ENCODE measurements around the gene DOK1. TPM values are rescaled to one million over a fixed set of nuclear protein-coding genes. Genes with fewer than 3 reads are reported as not detected.

DOK1 gene
- total RNA-seq (2014; rRNA removed; shearing (Covaris generic)), result 13.6 and 14.4 TPM in 2 replicates

GRCh38 chr2:74553892-74554819 is at the start of gene DOK1, which contains the start of gene LOXL3:
DOK1 (plus strand) TSS chr2:74554720; CDS start chr2:74554755, 35 bp downstream.
LOXL3 (minus strand) TSS chr2:74553942; CDS start chr2:74552634, 1,308 bp downstream.
- Histone ChIP-seq H3K27me3 (replicated peaks) (no peaks in the 10 kb centered on the region), H3K27ac (peak within 1 kb of the TSS; percentile 98), H3K9me3 (replicated peaks) (0 out of 2 replicates have a peak, but pooled peaks cover 5% of the 10 kb centered on the region), H3K36me3 (peaks cover 21% of the 10 kb centered on the region), H3K4me3 (peak within 1 kb of the TSS; percentile 65), H3K4me1 (replicated peaks) (peaks cover 24% of the 10 kb centered on the region)
- peak; percentile 95 to 96 for DNase-seq (ENCODE audit: low read depth in 1 of 2, low spot score in 2 of 2)

DNA sequence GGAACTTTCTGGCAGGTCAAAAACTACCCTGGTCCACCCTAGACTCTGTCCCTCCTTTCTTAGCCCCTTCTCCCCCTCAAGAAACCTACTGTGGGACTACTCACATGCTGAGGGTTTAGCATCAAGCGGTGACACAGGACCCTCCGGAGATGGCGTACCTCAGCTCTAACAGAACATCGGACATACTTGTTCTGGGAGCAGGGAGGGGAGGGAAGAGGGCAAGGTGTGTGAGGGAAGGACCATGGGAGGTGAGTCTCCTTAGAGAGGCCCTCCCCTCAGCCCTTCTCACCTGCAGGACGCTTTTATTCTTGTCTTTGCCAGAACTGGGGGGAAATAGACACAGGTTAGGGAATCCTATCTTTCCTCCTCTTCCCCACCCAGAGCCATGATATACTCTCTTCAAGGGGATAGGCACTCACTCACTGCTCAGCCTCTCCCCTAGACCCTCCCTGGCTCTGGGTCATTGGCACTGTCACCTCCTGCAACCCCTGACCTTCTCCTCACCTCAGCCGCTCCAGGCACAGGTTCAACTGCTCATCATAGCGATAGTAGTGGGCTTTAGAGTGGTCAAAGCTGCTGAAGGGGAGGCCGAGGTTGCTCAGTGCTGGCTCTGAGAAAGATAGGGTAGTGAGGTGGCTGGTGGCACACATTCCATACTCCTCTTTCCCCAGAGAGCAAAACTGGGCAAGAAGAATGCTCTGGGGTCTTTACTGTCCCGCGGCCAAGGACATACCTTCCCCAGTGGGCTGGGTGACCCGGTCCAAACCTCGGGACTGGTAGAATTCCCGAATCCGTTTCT is 48.9 kb upstream of the DOK1 start:
- no peaks in the 10 kb centered on the region for H3K9me3 ChIP-seq (replicated peaks)
- peaks cover 37% of the 10 kb centered on the region for H3K4me1 ChIP-seq (replicated peaks)
- H3K27me3 ChIP-seq (replicated peaks), result peaks cover 2% of the 10 kb centered on the region; the same call in 1 of the 2 replicates
- no peak overlapping the region for H3K4me3 ChIP-seq
- DNase-seq (ENCODE audit: low read depth in 1 of 2, low spot score in 2 of 2), result no peak
- peaks cover 31% of the 10 kb centered on the region for H3K36me3 ChIP-seq
- no peak overlapping the region for H3K27ac ChIP-seq

DNA sequence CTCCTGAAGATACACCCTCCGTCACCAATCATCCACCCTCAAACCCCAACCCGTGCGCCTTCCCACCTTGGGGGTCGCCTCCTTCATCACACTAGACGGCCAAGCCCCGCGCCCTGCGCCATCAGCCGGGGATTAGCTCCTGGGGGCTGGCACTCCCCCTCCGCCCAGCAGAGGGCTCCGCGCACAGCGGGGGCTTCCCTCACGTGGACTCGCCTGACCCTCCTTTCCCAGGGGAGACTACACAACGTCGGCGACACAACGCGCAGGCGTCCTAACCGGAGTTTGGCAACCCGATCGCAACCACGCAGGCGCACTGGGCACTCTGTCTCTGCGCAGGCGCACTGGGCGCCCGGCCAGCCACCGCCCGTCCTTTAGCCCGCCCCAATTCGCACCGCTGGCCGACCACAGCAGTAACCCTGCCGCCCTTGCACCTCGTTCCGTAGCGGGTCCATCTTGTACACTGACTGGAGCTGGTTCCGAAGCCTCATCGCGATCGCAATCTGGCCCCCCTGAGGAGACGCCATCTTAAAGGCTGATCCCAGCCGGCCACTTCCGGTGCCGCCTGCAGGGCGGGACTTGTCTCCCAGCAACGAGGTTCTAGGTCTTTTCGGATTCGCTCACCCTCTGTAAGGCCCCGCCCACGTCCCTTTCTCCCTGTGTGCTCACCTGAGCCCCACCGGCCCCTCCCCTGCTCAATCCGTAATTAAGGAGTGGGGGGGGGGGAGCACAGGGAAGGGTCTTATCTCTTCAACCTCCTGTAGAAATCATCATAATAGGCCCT is 47.2 kb upstream of the DOK1 start, which contains the start of gene PCGF1:
TSS of gene PCGF1 (minus strand) at position 551 of the 781 bp plus-strand sequence. CDS start at position 524, 27 bp downstream.
- peaks cover 43% of the 10 kb centered on the region for H3K4me1 ChIP-seq (replicated peaks)
- H3K27me3 ChIP-seq (replicated peaks), result peaks cover 10% of the 10 kb centered on the region; the same call in 1 of the 2 replicates
- H3K9me3 ChIP-seq (replicated peaks), result no peaks in the 10 kb centered on the region
- peak within 1 kb of the TSS; percentile 98 for H3K27ac ChIP-seq
- DNase-seq (ENCODE audit: low read depth in 1 of 2, low spot score in 2 of 2), result peak; percentile 98 to 99
- peaks cover 31% of the 10 kb centered on the region for H3K36me3 ChIP-seq
- H3K4me3 ChIP-seq, result peak within 1 kb of the TSS; percentile 96

GRCh38 chr2:74507926-74508520 is 46.5 kb upstream of the DOK1 start:
- peaks cover 37% of the 10 kb centered on the region for H3K4me1 ChIP-seq (replicated peaks)
- peak overlapping the region; percentile 98 for H3K27ac ChIP-seq
- peaks cover 31% of the 10 kb centered on the region for H3K36me3 ChIP-seq
- H3K4me3 ChIP-seq, result peak overlapping the region; percentile 96
- DNase-seq (ENCODE audit: low read depth in 1 of 2, low spot score in 2 of 2), result peak in 1 of 2 experiments; percentile 36
- peaks cover 16% of the 10 kb centered on the region for H3K27me3 ChIP-seq (replicated peaks)
- H3K9me3 ChIP-seq (replicated peaks), result no peaks in the 10 kb centered on the region

DNA sequence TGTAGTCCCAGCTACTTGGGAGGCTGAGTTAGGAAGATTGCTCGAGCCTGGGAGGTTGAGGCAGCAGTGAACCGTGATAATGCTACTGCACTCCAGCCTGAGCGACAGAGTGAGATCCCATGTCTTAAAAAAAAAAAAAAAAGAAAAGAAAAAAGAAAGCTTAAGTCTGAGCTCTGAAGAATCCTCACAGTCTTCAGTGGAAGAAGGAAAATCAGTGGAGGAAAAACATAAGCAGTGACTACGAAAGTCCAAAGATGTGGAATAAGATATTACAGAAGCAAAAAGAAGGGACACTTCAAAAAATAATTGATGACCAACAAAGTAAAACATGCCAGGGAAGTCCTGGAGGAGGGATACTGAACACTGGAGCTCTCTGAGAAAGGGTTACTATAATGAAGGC is 44.2 kb upstream of the DOK1 start:
- DNase-seq (ENCODE audit: low read depth in 1 of 2, low spot score in 2 of 2), result no peak
- no peak overlapping the region for H3K4me3 ChIP-seq
- peaks cover 5% of the 10 kb centered on the region; the same call in 1 of the 2 replicates for H3K9me3 ChIP-seq (replicated peaks)
- peaks cover 38% of the 10 kb centered on the region for H3K27me3 ChIP-seq (replicated peaks)
- peaks cover 22% of the 10 kb centered on the region for H3K36me3 ChIP-seq
- no peak overlapping the region for H3K27ac ChIP-seq
- H3K4me1 ChIP-seq (replicated peaks), result peaks cover 39% of the 10 kb centered on the region

DNA sequence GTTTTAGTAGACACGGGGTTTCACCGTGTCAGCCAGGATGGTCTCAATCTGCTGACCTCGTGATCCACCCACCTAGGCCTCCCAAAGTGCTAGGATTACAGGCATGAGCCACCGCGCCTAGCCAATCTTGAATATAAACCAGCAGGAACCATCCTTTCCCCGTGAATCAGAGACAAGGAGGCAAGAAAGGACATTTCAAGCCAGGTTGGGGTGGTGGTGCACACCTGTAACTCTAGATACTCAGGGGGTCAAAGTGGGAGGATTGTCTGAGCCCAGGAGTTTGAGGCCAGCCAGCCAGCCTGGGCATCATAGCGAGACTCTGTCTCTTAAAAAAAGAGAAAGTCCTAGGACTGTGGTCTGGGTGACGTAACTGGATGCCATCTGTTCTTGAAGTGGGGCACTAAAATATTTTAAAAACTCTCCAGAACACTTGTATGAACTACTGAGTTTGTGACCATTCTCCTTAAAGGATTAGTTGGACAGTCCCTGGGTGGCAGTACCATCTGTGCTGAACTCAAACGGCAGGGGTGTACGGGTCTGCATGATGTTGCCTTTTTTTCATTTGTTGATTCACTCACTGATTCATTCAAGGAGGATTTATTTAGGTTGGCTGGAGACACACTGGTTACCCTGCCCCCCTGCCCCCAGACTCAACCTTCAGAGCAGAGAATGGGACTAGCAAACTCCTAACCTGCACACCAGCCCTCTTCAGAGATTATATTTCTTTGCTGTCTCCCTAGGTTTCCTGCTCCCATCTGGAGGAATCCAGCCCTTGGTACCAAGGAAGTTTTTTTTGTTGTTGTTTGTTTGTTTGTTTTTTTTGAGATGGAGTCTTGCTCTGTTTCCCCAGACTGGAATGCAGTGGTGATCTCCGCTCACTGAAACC is 43.2 kb upstream of the DOK1 start:
- Histone ChIP-seq H3K4me3 (no peak overlapping the region), H3K27ac (no peak overlapping the region), H3K36me3 (peaks cover 12% of the 10 kb centered on the region), H3K4me1 (replicated peaks) (peaks cover 33% of the 10 kb centered on the region), H3K9me3 (replicated peaks) (peaks cover 15% of the 10 kb centered on the region), H3K27me3 (replicated peaks) (peaks cover 49% of the 10 kb centered on the region)
- peak in 1 of 2 experiments; percentile 45 for DNase-seq (ENCODE audit: low read depth in 1 of 2, low spot score in 2 of 2)

DNA sequence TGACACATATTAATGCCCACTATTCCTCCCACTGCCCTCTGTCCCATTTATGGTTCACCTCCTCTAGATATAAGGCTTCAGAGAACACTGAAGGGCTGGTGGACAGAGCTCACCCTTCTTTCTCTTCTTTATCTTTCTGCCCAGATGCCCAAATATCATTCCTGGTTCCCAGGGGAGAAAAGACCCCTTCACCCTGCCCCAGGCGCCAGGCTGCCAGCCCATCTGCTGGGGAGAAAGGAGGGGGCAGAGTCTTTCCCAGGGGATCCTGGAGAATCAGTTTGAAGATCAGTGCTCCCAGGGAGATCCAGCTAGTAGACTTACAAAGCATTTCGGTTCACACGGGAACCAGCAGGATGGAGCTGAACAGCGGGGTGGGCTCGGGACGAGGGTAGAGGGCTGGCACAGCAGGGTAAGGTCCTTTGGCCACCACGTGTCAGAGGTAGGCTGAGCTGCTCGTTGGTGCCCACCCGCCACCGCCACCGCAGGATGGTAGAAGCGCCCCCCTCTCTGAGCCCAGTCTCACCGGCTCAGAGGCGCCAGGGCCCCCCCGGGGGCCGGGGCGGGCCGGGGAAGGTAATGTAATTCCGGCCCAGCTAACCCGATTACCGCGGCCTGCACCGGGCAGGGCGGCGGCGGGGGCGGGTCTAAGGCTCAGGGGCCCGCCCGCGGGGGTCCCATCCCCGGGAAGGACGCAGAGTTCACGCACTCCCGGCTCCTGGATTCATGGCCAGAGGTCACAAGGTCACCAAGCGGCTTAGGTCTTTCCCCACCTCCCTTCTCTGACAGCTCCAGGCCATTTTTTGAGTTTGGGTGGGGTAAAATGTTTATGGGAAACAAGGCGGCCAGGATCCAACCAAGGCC is 41.5 kb upstream of the DOK1 start:
- H3K36me3 ChIP-seq, result no peaks in the 10 kb centered on the region
- no peak overlapping the region for H3K4me3 ChIP-seq
- peaks cover 20% of the 10 kb centered on the region for H3K9me3 ChIP-seq (replicated peaks)
- H3K4me1 ChIP-seq (replicated peaks), result peaks cover 23% of the 10 kb centered on the region
- no peak for DNase-seq (ENCODE audit: low read depth in 1 of 2, low spot score in 2 of 2)
- peaks cover 60% of the 10 kb centered on the region for H3K27me3 ChIP-seq (replicated peaks)
- H3K27ac ChIP-seq, result no peak overlapping the region

GRCh38 chr2:74513605-74514367 is 40.7 kb upstream of the DOK1 start:
- Histone ChIP-seq H3K27me3 (replicated peaks) (peaks cover 68% of the 10 kb centered on the region), H3K36me3 (no peaks in the 10 kb centered on the region), H3K9me3 (replicated peaks) (peaks cover 20% of the 10 kb centered on the region), H3K27ac (no peak overlapping the region), H3K4me3 (no peak overlapping the region), H3K4me1 (replicated peaks) (peaks cover 17% of the 10 kb centered on the region)
- DNase-seq (ENCODE audit: low read depth in 1 of 2, low spot score in 2 of 2), result peak in 1 of 2 experiments; percentile 44

GRCh38 chr2:74514368-74515270 is 39.9 kb upstream of the DOK1 start, which contains the start of gene TLX2:
TLX2 (plus strand) TSS chr2:74514450; CDS start chr2:74514807, 357 bp downstream.
- H3K4me3 ChIP-seq, result no peak within 1 kb of the TSS
- no peak within 1 kb of the TSS for H3K27ac ChIP-seq
- H3K27me3 ChIP-seq (replicated peaks), result peaks cover 77% of the 10 kb centered on the region
- H3K36me3 ChIP-seq, result no peaks in the 10 kb centered on the region
- no peak for DNase-seq (ENCODE audit: low read depth in 1 of 2, low spot score in 2 of 2)
- H3K9me3 ChIP-seq (replicated peaks), result peaks cover 20% of the 10 kb centered on the region
- peaks cover 17% of the 10 kb centered on the region for H3K4me1 ChIP-seq (replicated peaks)
